HL-60 (cell line): ENCODE results near the gene GRAMD2A.

Source experiments
- DNase-seq, 2 experiments: peaks; one replicate each; pipeline ENCODE4 v3.0.0-alpha.2; 2010 to 2020; ENCODE audit warnings: low read depth in 1 of 2, low spot score in 1 of 2
- H3K27ac ChIP-seq: fragments of 250-450 bp; sonication (Bioruptor Pico); replicated peaks from 2 replicates; pipeline ENCODE4 v1.5.1; 2020; ENCODE audit warnings: mild to moderate bottlenecking, moderate library complexity
- H3K27me3 ChIP-seq: fragments of 250-450 bp; sonication (Bioruptor Pico); 2 replicates; pipeline ENCODE4 v1.5.1; 2021; ENCODE audit warnings: mild to moderate bottlenecking, moderate library complexity; ENCODE audit not compliant: insufficient read depth, poor library complexity, severe bottlenecking
- H3K4me3 ChIP-seq: replicated peaks from 2 replicates; pipeline ENCODE4 v1.5.1; 2011; ENCODE audit warnings: mild to moderate bottlenecking, control low read depth, low read length; ENCODE audit not compliant: insufficient read depth
- CTCF ChIP-seq: IDR thresholded peaks from one replicate; pipeline ENCODE4 v1.5.1; 2011; ENCODE audit warnings: low read length, control low read depth, inconsistent platforms; ENCODE audit not compliant: insufficient read depth
- GABPA ChIP-seq: IDR thresholded peaks from 2 replicates; pipeline ENCODE4 v1.6.1; 2012; ENCODE audit warnings: low read depth
- POLR2AphosphoS5 ChIP-seq: IDR thresholded peaks from 2 replicates; pipeline ENCODE4 v1.6.1; 2012; ENCODE audit warnings: low read depth
- SPI1 ChIP-seq: IDR thresholded peaks from 2 replicates; pipeline ENCODE4 v1.6.1; 2012; ENCODE audit warnings: low read depth, mild to moderate bottlenecking, borderline replicate concordance
- TF ChIP-seq, protein P1 (sequence below): IDR thresholded peaks from 2 replicates; pipeline ENCODE4 v1.6.1; 2012; ENCODE audit warnings: low read depth; ENCODE audit not compliant: insufficient replicate concordance

GRAMD2A gene

DNA sequence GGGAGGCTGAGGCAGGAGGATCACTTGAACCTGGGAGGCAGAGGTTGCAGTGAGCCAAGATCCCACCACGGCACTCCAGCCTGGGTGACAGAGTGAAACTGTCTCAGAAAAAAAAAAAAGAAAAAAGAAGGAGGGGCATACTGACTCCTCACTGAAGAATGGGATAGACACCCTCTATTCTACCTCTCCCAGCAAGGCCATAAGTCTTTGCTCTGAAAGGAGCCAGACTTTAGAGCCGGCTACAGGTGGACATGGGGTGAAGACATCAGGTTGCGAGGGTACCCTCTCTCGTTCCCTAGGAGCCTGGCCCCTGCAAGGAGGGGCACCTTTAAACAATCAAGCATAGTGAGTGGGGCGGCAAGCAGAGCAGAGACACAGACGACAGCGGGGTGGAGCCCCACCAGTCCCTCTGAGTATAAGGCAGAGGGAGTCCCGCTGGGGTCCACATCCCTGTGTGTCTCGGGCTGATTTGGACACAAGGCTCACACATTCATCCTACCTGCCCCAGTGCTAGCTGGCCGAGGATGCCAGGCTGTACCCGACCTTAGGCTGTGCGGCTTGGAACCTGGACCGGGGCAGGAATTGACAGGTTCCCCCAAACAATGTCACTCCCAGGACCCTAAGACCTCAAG, 1.1 kb downstream of the GRAMD2A start:
- no peak overlapping the region for H3K27ac ChIP-seq
- no peaks in the 10 kb centered on the region for H3K27me3 ChIP-seq
- TF ChIP-seq CTCF = no peak
- no peak for DNase-seq
- H3K4me3 ChIP-seq = no peak overlapping the region

GRCh38 chr15:72195101-72195511, 2.5 kb downstream of the GRAMD2A start:
- Histone ChIP-seq H3K4me3 (no peak overlapping the region), H3K27me3 (no peaks in the 10 kb centered on the region), H3K27ac (no peak overlapping the region)
- peak; percentile 77 to 93 for DNase-seq
- TF ChIP-seq SPI1 = peak; percentile 100
- TF ChIP-seq CTCF = no peak

GRCh38 chr15:72193836-72194396, 3.7 kb downstream of the GRAMD2A start:
- no peak overlapping the region for H3K27ac ChIP-seq
- no peak overlapping the region for H3K4me3 ChIP-seq
- DNase-seq = no peak
- no peak for TF ChIP-seq CTCF
- TF ChIP-seq GABPA = no peak
- TF ChIP-seq, protein P1, sequence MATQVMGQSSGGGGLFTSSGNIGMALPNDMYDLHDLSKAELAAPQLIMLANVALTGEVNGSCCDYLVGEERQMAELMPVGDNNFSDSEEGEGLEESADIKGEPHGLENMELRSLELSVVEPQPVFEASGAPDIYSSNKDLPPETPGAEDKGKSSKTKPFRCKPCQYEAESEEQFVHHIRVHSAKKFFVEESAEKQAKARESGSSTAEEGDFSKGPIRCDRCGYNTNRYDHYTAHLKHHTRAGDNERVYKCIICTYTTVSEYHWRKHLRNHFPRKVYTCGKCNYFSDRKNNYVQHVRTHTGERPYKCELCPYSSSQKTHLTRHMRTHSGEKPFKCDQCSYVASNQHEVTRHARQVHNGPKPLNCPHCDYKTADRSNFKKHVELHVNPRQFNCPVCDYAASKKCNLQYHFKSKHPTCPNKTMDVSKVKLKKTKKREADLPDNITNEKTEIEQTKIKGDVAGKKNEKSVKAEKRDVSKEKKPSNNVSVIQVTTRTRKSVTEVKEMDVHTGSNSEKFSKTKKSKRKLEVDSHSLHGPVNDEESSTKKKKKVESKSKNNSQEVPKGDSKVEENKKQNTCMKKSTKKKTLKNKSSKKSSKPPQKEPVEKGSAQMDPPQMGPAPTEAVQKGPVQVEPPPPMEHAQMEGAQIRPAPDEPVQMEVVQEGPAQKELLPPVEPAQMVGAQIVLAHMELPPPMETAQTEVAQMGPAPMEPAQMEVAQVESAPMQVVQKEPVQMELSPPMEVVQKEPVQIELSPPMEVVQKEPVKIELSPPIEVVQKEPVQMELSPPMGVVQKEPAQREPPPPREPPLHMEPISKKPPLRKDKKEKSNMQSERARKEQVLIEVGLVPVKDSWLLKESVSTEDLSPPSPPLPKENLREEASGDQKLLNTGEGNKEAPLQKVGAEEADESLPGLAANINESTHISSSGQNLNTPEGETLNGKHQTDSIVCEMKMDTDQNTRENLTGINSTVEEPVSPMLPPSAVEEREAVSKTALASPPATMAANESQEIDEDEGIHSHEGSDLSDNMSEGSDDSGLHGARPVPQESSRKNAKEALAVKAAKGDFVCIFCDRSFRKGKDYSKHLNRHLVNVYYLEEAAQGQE = no peak
- TF ChIP-seq POLR2AphosphoS5 = no peak
- no peak for TF ChIP-seq SPI1
- no peaks in the 10 kb centered on the region for H3K27me3 ChIP-seq

DNA sequence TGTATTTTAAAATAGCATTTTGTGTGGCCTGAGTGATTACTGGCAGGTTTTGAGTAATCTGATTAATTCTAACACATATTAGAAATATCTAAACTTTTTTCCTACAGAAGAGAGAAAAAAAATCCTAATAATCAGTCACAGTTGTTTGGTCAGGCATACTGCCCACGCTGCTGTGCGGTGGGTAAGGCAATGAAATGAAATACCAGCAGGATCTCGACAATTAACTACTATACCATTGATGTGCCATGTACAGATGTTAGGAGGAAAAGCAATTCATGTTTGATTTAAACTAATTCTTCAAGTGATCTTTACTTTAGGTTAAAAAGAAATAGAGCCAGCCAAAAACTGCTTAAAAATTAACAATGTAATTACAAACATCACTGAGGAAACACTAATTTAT, 5.2 kb downstream of the GRAMD2A start:
- no peak overlapping the region for H3K4me3 ChIP-seq
- TF ChIP-seq SPI1 (no peak), POLR2AphosphoS5 (no peak), GABPA (no peak), CTCF (no peak)
- TF ChIP-seq, protein P1 = no peak
- no peak overlapping the region for H3K27ac ChIP-seq
- peaks cover 2% of the 10 kb centered on the region for H3K27me3 ChIP-seq
- DNase-seq = no peak
